Heart right ventricle (tissue), 16 donors: ENCODE results near the gene ADCY7. TPM values are rescaled to one million over a fixed set of nuclear protein-coding genes. Genes with fewer than 3 reads are reported as not detected.

Experiments used
- ATAC-seq, 8 donors: fragments of 200-7000 bp; cut with Tn5 transposase; one replicate each; pipeline ENCODE4 v1.9.1; 2020; ENCODE audit warnings: mild to moderate bottlenecking in 8 of 8, moderate library complexity in 8 of 8, moderate number of reproducible peaks in 1 of 8
- DNase-seq, 2 donors: peaks; one replicate each; pipeline ENCODE4 v3.0.0-alpha.2; 2020
- H3K27ac ChIP-seq, 10 donors: fragments of 200-600 bp; sonication (generic) in 2 of 10; one replicate each; pipeline versions ENCODE4 v1.5.0 to v1.8.0; 2020 to 2022; ENCODE audit warnings: mild to moderate bottlenecking in 3 of 10
- H3K27me3 ChIP-seq, 7 donors: fragments of 200-600 bp; one replicate each; pipeline ENCODE4 v1.8.0; 2021 to 2022; ENCODE audit warnings: mild to moderate bottlenecking in 2 of 7
- H3K36me3 ChIP-seq, 9 donors: fragments of 200-600 bp; sonication (generic) in 1 of 9; one replicate each; pipeline versions ENCODE4 v1.5.0 to v1.8.0; 2020 to 2022; ENCODE audit warnings: mild to moderate bottlenecking in 2 of 9
- H3K4me1 ChIP-seq, 9 donors: fragments of 200-600 bp; sonication (generic) in 1 of 9; one replicate each; pipeline versions ENCODE4 v1.5.0 to v1.8.0; 2020 to 2022; ENCODE audit warnings: mild to moderate bottlenecking in 4 of 9
- H3K4me3 ChIP-seq, 10 donors: fragments of 200-600 bp; sonication (generic) in 2 of 10; one replicate each; pipeline versions ENCODE4 v1.5.0 to v1.8.0; 2020 to 2022; ENCODE audit warnings: mild to moderate bottlenecking in 7 of 10, moderate library complexity in 2 of 10
- H3K9me3 ChIP-seq, 11 donors: fragments of 200-600 bp in 10 of 11; sonication (generic) in 2 of 11; one replicate each; pipeline versions ENCODE4 v1.5.0 to v1.8.0; 2013 to 2022; ENCODE audit warnings: mild to moderate bottlenecking in 2 of 11, control low read depth in 1 of 11, moderate library complexity in 1 of 11
- CTCF ChIP-seq, 9 donors: fragments of 200-600 bp; sonication (generic) in 2 of 9; IDR thresholded peaks; one replicate each; pipeline versions ENCODE4 v1.5.0 to v1.8.0; 2021 to 2022; ENCODE audit warnings: antibody characterized with exemption in 9 of 9, mild to moderate bottlenecking in 5 of 9, moderate library complexity in 1 of 9
- WGBS, 2 donors: extraction: QIAGEN DNeasy Blood & Tissue Kit; methylation state at CpG; one replicate each; pipeline ENCODE4 v1.1.7; 2013; ENCODE audit warnings: inconsistent platforms in 1 of 2; 5-methylcytosine and 5-hydroxymethylcytosine counted together
- intact Hi-C, 10 donors: fragments of 100-400 bp; cut with DNase I; formaldehyde crosslinking; loops; one replicate each; pipeline versions ENCODE4 v1.11.1 to v1.14.2; 2022
- polyA plus RNA-seq, 2 donors: library from polyadenylated mRNA; stranded (reverse); fragments of 200-250 nt; gene quantifications; one replicate each; pipeline ENCODE4 v1.2.3, GENCODE V29; 2013
- total RNA-seq, 10 donors: library from RNA; stranded (reverse); fragmentation: NEBNext Ultra II Directional in 3 of 10; extraction: Animal tissue kit (Norgen Biotek cat#: 25700) in 3 of 10; gene quantifications; one replicate each; pipeline versions ENCODE4 v1.2.1 to v1.2.4, GENCODE V29; 2021 to 2023
- donor health status: Arrhythmogenic right ventricular cardiomyopathy.
- donor health status: ischemic (EF 13 %, LVEDD 7.1; RV severe dilation, severe dysfunction).
- donor health status: healthy with polysubstance abuse.
- donor health status: DM: no; HTN: yes; CAD: no.
- donor health status: DM: no; HTN: no; CAD: no.
- donor health status: ischemic (EF 25% LVEDD 6.9; RV normal size, moderate dysfunction).
- donor health status: ischemic (EF 25% LVEDD 5.7; RV mildly dilated, moderate dysfunction).
- donor health status: healthy.
- donor health status: DM: yes; HTN: yes; CAD: no.
- donor health status: Ischemic cardiomyopathy.
- donor health status: ischemic (EF 35%, LVEDD 5.7; RV mildly dilated, moderate dysfunction).
- donor health status: nonischemic (EF 11% LVEDD 7.7; RV severe dilation, severe dysfunction).
- donor health status: DM: yes; HTN: yes; CAD: no.
- donor health status: PGD.
- donor health status: ischemic (EF 29% LVEDD 5.4; RV normal size, mild dysfunction).
- donor health status: nonischemic (EF 23%, LVEDD 6.1; RV moderate dilation, normal function).

Gene ADCY7
- total and polyA plus RNA-seq, 12 donors = 2.2 to 25.5 (median 4.7) TPM

GRCh38 chr16:50227665-50228064, 38.7 kb upstream of the ADCY7 start:
- 84 to 85% methylated on average over 8 of the region's 8 CpGs for WGBS, 2 donors
- TF ChIP-seq CTCF (IDR thresholded peaks at IDR 0.05) = no peak
- no peak for ATAC-seq
- H3K4me1 ChIP-seq = no peaks in the 10 kb centered on the region
- H3K36me3 ChIP-seq = peaks cover 0 to 95% (median 49%) of the 10 kb centered on the region in 9 donors
- DNase-seq = no peak
- no peaks in the 10 kb centered on the region for H3K27me3 ChIP-seq
- H3K9me3 ChIP-seq = no peaks in the 10 kb centered on the region
- no peak overlapping the region for H3K4me3 ChIP-seq
- no peak overlapping the region for H3K27ac ChIP-seq
- intact Hi-C loops = no loop called here

GRCh38 chr16:50228364-50228868, 37.9 kb upstream of the ADCY7 start:
- DNase-seq (no peak), ATAC-seq (no peak)
- Histone ChIP-seq H3K4me1 (no peaks in the 10 kb centered on the region), H3K9me3 (no peaks in the 10 kb centered on the region), H3K4me3 (no peak overlapping the region), H3K36me3 (peaks cover 0 to 87% (median 43%) of the 10 kb centered on the region in 9 donors), H3K27ac (no peak overlapping the region), H3K27me3 (no peaks in the 10 kb centered on the region)
- 88 to 92% methylated on average over 5 of the region's 5 CpGs for WGBS, 2 donors
- no peak for TF ChIP-seq CTCF (IDR thresholded peaks at IDR 0.05)
- intact Hi-C loops = no loop called here

- WGBS, 2 donors = 86 to 90% methylated on average over 10 of the region's 10 CpGs
- H3K27me3 ChIP-seq = no peaks in the 10 kb centered on the region
- no peaks in the 10 kb centered on the region for H3K4me1 ChIP-seq
- H3K9me3 ChIP-seq = no peaks in the 10 kb centered on the region
- ATAC-seq (no peak), DNase-seq (no peak)
- no peak overlapping the region for H3K27ac ChIP-seq
- H3K36me3 ChIP-seq = peaks cover 0 to 79% (median 40%) of the 10 kb centered on the region in 9 donors
- no peak for TF ChIP-seq CTCF (IDR thresholded peaks at IDR 0.05)
- H3K4me3 ChIP-seq = no peak overlapping the region
- intact Hi-C loops = no loop called here
Observed at GRCh38 chr16:50229149-50229726, 37.1 kb upstream of the ADCY7 start.

- WGBS, 2 donors = 82 to 83% methylated on average over 5 of the region's 5 CpGs
- H3K4me3 ChIP-seq = no peak overlapping the region
Observed at GRCh38 chr16:50234771-50235556, 31.4 kb upstream of the ADCY7 start.

More at GRCh38 chr16:50234771-50235556, 31.4 kb upstream of the ADCY7 start:
- Histone ChIP-seq H3K36me3 (peaks cover 0 to 22% (median 2%) of the 10 kb centered on the region in 9 donors), H3K9me3 (no peaks in the 10 kb centered on the region), H3K27ac (no peak overlapping the region), H3K27me3 (peaks cover 0 to 4% (median 0%) of the 10 kb centered on the region in 7 donors), H3K4me1 (no peaks in the 10 kb centered on the region)
- no peak for DNase-seq
- no peak for TF ChIP-seq CTCF (IDR thresholded peaks at IDR 0.05)
- intact Hi-C loops = loop anchor here in 1 of 10 donors (10.0 kb wide), 1 partner anchor 120 kb away; no protein-coding TSS in a partner anchor
- ATAC-seq = no peak
